Measurements from ENCODE around the gene OR56A5.
"Not testable (repeated sequence)": the region's sequence is repeated elsewhere in the genome, so short reads cannot be mapped to it uniquely, and the experiment has no call there.

OR56A5 gene, protein sequence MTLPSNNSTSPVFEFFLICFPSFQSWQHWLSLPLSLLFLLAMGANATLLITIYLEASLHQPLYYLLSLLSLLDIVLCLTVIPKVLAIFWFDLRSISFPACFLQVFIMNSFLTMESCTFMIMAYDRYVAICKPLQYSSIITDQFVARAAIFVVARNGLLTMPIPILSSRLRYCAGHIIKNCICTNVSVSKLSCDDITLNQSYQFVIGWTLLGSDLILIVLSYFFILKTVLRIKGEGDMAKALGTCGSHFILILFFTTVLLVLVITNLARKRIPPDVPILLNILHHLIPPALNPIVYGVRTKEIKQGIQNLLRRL

DNA sequence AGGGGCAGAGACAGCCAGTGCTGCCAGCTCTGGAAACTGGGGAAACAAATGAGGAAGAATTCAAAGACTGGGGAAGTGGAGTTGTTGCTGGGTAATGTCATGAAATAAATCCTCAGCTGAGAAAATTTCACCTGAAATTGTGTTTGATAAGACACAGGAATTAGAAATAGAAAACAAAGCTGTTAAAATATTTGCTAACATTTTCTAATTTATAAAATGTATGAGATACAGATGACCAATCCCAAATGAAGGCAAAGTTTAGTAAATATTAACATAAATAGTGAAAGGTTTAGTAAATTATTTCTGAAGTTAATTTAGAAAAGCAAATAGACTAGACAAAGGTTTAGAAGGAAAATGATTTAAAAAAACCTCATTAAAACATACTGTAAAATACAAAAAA lies at the start of gene OR56A5:
Gene OR56A5, minus strand, starts transcription at position 101 of the 400 bp plus-strand sequence. Its CDS starts 0 bp downstream, at position 101.
- DNase-seq (ENCODE audit: low read depth in 2 of 2, low spot score in 1 of 2) = no peak

- DNase-seq (ENCODE audit: low read depth in 2 of 2, low spot score in 1 of 2) = no peak
These were observed 44.7 kb upstream of the OR56A5 start for GRCh38 chr11:6013042-6013441.

DNA sequence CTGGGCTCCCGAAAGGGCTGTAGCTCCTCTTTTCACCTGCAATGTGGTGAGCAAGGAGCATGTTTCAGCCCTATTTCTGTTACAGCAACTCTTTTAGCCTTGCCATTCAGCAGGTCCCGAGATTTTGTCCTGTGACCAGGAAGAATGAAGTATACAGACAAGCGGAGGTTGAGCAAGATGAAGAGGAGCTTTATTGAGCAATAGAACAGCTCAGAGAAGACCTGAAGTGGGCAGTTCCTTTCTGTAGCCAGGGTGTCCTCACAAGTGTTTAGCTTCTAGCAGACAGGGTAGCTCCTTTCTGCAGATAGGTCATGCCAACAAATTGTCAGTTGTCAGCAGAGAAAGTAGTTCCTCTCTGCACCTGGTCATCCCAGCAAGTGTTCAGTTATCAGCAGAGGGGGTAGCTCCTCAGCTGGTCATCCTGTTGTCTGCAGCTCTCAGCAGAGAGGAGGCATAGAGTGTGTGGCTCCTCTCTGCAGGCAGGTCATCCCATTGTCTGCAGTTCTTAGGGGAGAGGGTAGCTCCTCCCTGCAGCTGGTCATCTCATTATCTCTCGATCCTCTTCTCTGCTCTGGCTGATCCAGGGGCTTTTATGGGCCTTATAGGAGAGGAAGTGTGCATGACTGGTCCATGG lies 43.9 kb upstream of the OR56A5 start:
- DNase-seq (ENCODE audit: low read depth in 2 of 2, low spot score in 1 of 2) = no peak

GRCh38 chr11:6006846-6007245 lies 38.6 kb upstream of the OR56A5 start, which contains the start of gene OR56A4:
OR56A4 (minus strand) TSS chr11:6006946; CDS start chr11:6002992, 3,954 bp downstream.
- DNase-seq (ENCODE audit: low read depth in 2 of 2, low spot score in 1 of 2) = no peak

GRCh38 chr11:6006395-6006794 lies 38.1 kb upstream of the OR56A5 start:
- DNase-seq (ENCODE audit: low read depth in 2 of 2, low spot score in 1 of 2) = no peak

- DNase-seq (ENCODE audit: low read depth in 2 of 2, low spot score in 1 of 2) = no peak
These were observed 34.0 kb upstream of the OR56A5 start for GRCh38 chr11:6002202-6002699.

DNA sequence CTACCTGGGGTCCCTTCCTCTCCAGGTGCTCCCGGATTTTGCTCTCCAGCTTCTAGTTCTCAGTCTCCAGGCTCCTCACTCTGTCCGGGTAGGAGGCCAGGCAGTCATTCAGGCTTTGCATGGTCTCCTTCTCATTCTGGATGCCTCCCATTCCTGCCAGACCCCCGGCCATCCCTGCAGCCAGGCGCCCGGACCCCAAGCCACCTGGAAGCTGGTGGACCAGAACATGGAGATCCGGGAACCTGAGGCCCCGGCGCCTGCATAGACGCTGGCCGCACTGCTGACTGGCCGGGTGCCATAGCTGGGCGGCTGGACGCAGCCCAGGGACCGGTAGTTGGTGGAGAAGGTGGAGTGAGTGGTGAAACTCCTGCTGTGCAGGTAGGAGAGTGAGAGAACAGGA lies 26.5 kb upstream of the OR56A5 start:
- DNase-seq (ENCODE audit: low read depth in 2 of 2, low spot score in 1 of 2) = no peak

DNA sequence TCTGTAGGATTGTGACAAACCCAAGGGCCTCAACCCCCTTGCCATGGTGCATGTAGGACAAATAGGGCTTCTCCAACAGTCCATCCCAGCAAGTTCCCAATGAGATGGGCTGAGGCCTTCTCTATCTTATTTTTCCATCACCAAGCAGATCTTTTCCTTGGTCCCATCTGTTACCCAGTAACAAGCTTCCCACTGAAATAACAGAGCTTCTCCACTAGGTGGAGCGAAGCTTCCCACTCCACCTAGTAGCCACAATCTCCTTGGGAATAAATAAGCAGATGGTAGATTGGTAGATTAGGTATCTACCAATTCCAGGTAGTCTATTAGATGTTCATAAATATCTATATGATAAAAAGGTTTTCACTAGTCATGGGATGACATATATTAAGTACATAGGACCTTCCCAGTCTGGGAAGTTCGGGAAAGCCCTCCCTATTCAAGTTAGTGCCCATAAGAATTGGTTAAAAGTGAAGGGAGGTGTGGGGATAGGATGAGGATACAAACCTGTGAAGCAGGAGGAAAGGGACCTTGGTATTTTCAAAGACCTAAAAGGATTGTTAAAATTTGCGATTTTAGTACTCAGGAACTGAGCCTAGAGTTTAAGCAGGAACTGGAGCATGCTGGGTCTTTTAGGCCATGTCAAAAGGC lies 24.4 kb upstream of the OR56A5 start:
- DNase-seq (ENCODE audit: low read depth in 2 of 2, low spot score in 1 of 2) = no peak

DNA sequence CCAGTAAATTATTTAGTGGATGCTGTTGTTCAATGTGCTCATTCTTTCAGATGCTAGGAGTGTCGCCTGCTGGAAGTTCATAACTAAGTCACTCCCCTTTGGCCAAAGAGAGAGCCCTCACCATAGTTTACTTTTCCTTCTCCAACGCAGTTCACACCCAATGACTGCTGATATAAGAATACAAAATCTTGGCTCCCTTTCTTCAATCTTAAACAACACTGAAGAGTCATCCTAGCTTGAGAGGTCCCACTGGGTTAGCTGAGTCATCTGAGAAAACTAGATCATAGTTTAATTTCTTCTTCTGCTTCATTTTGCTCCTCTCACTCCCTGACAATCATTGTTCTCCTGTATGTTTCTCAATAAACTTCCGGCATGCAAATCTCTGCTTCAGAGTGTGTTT lies 23.9 kb upstream of the OR56A5 start:
- no peak for DNase-seq (ENCODE audit: low read depth in 2 of 2, low spot score in 1 of 2)

DNA sequence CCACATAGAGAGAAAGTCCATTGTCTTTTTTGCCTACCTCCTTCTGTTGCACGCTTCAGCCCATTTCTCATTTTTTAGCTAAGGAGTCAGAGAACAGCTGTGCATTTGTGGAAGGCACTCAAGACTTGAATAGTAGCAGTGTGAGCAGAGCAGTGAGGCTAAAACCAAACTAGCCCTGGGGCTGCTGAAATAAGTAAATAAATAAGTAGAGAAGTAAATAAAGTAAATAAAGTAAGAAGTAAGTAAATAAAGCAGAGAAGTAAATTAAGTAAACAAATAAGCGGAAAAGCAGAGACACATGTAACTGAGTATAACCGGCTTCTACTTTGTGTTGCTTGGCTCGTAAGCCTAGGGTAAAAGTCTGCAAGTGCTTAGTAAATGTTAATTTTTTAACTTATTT lies 20.9 kb upstream of the OR56A5 start:
- DNase-seq (ENCODE audit: low read depth in 2 of 2, low spot score in 1 of 2) = no peak

GRCh38 chr11:5986885-5987284 lies 18.6 kb upstream of the OR56A5 start, which contains the start of gene OR52L1:
OR52L1 (minus strand) TSS chr11:5986985; CDS start chr11:5986930, 55 bp downstream.
- DNase-seq (ENCODE audit: low read depth in 2 of 2, low spot score in 1 of 2) = no peak

GRCh38 chr11:5983443-5983842 lies 15.1 kb upstream of the OR56A5 start:
- DNase-seq (ENCODE audit: low read depth in 2 of 2, low spot score in 1 of 2) = no peak

GRCh38 chr11:5973530-5973929 lies 5.2 kb upstream of the OR56A5 start:
- DNase-seq (ENCODE audit: low read depth in 2 of 2, low spot score in 1 of 2) = no peak

DNA sequence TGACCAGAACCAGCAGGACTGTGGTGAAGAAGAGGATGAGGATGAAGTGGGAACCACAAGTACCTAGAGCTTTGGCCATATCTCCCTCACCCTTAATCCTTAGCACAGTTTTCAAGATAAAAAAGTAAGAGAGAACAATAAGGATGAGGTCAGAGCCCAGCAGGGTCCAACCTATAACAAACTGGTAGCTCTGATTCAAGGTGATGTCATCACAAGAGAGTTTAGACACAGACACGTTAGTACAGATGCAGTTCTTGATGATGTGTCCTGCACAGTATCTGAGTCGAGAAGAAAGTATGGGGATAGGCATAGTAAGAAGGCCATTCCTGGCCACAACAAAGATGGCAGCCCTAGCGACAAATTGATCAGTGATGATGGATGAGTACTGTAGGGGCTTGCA lies 586 bp downstream of the OR56A5 start:
- DNase-seq (ENCODE audit: low read depth in 2 of 2, low spot score in 1 of 2) = no peak

GRCh38 chr11:5966958-5967357 lies 1.3 kb downstream of the OR56A5 start:
- no peak for DNase-seq (ENCODE audit: low read depth in 2 of 2, low spot score in 1 of 2)

GRCh38 chr11:5960704-5961320 lies 7.5 kb downstream of the OR56A5 start:
- not testable (repeated sequence) for DNase-seq (ENCODE audit: low read depth in 2 of 2, low spot score in 1 of 2)

GRCh38 chr11:5955586-5955985 lies 12.7 kb downstream of the OR56A5 start:
- no peak for DNase-seq (ENCODE audit: low read depth in 2 of 2, low spot score in 1 of 2)

DNA sequence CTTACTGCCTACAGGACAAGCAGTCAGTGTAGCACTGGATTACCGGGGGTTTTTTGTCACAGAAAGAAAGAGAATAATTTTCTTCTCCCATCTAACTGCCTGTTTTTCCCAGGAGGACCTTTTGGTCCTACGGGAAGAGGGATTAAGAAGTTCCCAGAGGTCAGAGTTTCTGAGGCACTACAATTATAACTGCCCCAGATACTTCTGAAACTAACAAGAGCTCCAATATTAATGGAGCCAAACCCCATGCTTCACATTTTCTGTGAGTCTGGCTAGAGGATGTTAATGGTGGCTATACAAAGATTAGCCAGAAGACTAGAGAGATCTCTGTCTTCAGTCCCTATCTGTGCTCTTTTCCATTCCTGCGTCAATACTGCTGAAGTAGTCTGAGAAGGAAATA lies 26.3 kb downstream of the OR56A5 start, which contains the start of gene OR56A3:
Gene OR56A3, plus strand, starts transcription at position 301 of the 400 bp plus-strand sequence. CDS start 5,096 bp downstream, outside the sequence.
- DNase-seq (ENCODE audit: low read depth in 2 of 2, low spot score in 1 of 2) = no peak

- DNase-seq (ENCODE audit: low read depth in 2 of 2, low spot score in 1 of 2) = no peak
These were observed 27.5 kb downstream of the OR56A5 start for GRCh38 chr11:5940748-5941147.

DNA sequence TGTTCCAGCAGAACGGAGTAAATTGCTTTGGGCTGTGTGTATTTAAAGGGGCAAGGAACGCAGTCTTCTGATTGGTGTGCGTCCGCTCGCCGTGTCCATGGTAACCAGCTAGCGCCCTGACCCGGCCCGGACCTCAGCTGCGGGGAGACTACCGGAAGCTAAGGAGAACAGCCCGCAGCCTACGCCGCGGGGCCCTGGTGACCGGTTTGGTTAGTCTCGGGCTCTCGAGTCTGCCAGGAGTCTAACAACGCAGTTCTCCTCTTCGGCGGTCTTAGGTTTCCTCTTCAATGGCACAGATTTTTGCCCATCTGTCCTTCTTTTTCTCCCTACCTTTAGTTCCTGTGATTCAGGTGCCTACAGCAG lies 29.7 kb downstream of the OR56A5 start:
- no peak for DNase-seq (ENCODE audit: low read depth in 2 of 2, low spot score in 1 of 2)

- DNase-seq (ENCODE audit: low read depth in 2 of 2, low spot score in 1 of 2) = no peak
These were observed 30.3 kb downstream of the OR56A5 start for GRCh38 chr11:5937868-5938602.
